Hepatocyte (in vitro differentiated cells): Measurements from ENCODE around the gene SCFD2.

Experiments
- EZH2 ChIP-seq: fragments of 200-600 bp; sonication (generic); IDR thresholded peaks from 2 replicates; pipeline ENCODE4 v1.6.1; 2016; ENCODE audit warnings: antibody characterized with exemption, mild to moderate bottlenecking, borderline replicate concordance
- TF ChIP-seq, protein P1 (sequence below): fragments of 200-600 bp; sonication (generic); IDR thresholded peaks from 2 replicates; pipeline ENCODE4 v1.5.1; 2016; ENCODE audit warnings: antibody characterized with exemption, mild to moderate bottlenecking; ENCODE audit not compliant: poor library complexity

- TF ChIP-seq, protein P1, sequence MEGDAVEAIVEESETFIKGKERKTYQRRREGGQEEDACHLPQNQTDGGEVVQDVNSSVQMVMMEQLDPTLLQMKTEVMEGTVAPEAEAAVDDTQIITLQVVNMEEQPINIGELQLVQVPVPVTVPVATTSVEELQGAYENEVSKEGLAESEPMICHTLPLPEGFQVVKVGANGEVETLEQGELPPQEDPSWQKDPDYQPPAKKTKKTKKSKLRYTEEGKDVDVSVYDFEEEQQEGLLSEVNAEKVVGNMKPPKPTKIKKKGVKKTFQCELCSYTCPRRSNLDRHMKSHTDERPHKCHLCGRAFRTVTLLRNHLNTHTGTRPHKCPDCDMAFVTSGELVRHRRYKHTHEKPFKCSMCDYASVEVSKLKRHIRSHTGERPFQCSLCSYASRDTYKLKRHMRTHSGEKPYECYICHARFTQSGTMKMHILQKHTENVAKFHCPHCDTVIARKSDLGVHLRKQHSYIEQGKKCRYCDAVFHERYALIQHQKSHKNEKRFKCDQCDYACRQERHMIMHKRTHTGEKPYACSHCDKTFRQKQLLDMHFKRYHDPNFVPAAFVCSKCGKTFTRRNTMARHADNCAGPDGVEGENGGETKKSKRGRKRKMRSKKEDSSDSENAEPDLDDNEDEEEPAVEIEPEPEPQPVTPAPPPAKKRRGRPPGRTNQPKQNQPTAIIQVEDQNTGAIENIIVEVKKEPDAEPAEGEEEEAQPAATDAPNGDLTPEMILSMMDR: no peak
- TF ChIP-seq EZH2: no peak
Observed at GRCh38 chr4:52869196-52869595, 496.7 kb downstream of the SCFD2 start.
